Osteoblast (primary cell): ENCODE results near the gene CCL13. TPM values are rescaled to one million over a fixed set of nuclear protein-coding genes. Genes with fewer than 3 reads are reported as not detected.

Experiments
- DNase-seq: peaks from one replicate; pipeline ENCODE4 v3.0.0; 2011; ENCODE audit warnings: low spot score, mixed read lengths; ENCODE audit not compliant: insufficient read length; ENCODE audit errors: missing footprints
- H2AFZ ChIP-seq: 2 replicates; pipeline ENCODE4 v1.6.0; 2011; ENCODE audit warnings: mild to moderate bottlenecking, low read length
- H3K27ac ChIP-seq: 2 replicates; pipeline ENCODE4 v1.5.1; 2011; ENCODE audit warnings: mild to moderate bottlenecking, low read depth, low read length, moderate library complexity
- H3K27me3 ChIP-seq: 2 replicates; pipeline ENCODE4 v1.6.0; 2012; ENCODE audit warnings: mild to moderate bottlenecking, control low read depth, inconsistent platforms, low read length, moderate library complexity; ENCODE audit not compliant: insufficient read depth
- H3K36me3 ChIP-seq: 2 replicates; pipeline ENCODE4 v1.5.1; 2011; ENCODE audit warnings: mild to moderate bottlenecking, low read length, control low read depth, moderate library complexity; ENCODE audit not compliant: insufficient read depth
- H3K4me1 ChIP-seq: 2 replicates; pipeline ENCODE4 v1.5.1; 2011; ENCODE audit warnings: mild to moderate bottlenecking, low read length, control low read depth, moderate library complexity; ENCODE audit not compliant: insufficient read depth
- H3K4me2 ChIP-seq: 2 replicates; pipeline ENCODE4 v1.6.0; 2011; ENCODE audit warnings: mild to moderate bottlenecking, low read length; ENCODE audit not compliant: insufficient read depth
- H3K4me3 ChIP-seq: fragments of 200-600 bp; sonication (generic); 3 replicates; pipeline ENCODE4 v1.5.1; 2012; ENCODE audit warnings: mild to moderate bottlenecking, low read length, inconsistent platforms; ENCODE audit not compliant: insufficient read depth
- H3K79me2 ChIP-seq: 2 replicates; pipeline ENCODE4 v1.6.0; 2012; ENCODE audit warnings: mild to moderate bottlenecking, low read length, control low read depth, inconsistent platforms; ENCODE audit not compliant: insufficient read depth
- H3K9me3 ChIP-seq: 2 replicates; pipeline ENCODE4 v1.5.1; 2011; ENCODE audit warnings: low read depth, low read length, control low read depth
- H4K20me1 ChIP-seq: 2 replicates; pipeline ENCODE4 v1.6.0; 2012; ENCODE audit warnings: mild to moderate bottlenecking, low read length, control low read depth; ENCODE audit not compliant: insufficient read depth
- total RNA-seq: library from RNA; depleted of rRNA; stranded (reverse); fragments of >200 nt; gene quantifications from 2 replicates; pipeline ENCODE4 v1.2.3, GENCODE V29; 2012
- TF ChIP-seq, protein P1 (sequence below): IDR thresholded peaks from 2 replicates; pipeline ENCODE4 v1.5.1; 2011; ENCODE audit warnings: mild to moderate bottlenecking, low read depth, low read length, moderate library complexity; ENCODE audit errors: extremely low read depth

CCL13 gene
- total RNA-seq, 1 donor = 0.36 TPM

DNA sequence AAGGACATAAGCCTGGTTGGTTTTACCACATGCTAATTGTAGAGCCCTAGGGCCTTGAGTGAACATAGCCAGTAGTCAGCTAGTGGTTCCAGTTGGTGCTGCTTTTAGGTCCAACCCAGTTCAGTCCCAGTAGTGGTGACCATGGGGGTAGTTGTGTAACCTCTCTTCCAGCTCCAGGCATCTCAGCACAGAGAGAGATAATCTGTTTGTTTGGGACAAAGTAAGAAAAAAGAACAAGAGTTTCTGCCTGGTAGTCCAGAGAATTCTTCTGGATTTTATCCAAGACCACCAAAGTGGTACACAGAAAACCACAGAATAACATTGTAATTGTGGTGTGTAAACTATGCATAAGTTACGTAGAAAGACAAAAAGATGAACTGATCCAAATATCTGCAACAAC lies 5.2 kb upstream of the CCL13 start:
- Histone ChIP-seq H2AFZ (no peak overlapping the region), H3K4me1 (no peaks in the 10 kb centered on the region), H3K36me3 (no peaks in the 10 kb centered on the region), H3K9me3 (no peaks in the 10 kb centered on the region), H3K79me2 (no peaks in the 10 kb centered on the region), H3K27ac (no peak overlapping the region), H3K4me2 (no peak overlapping the region), H3K27me3 (no peaks in the 10 kb centered on the region), H4K20me1 (no peaks in the 10 kb centered on the region), H3K4me3 (no peak overlapping the region)
- TF ChIP-seq, protein P1, sequence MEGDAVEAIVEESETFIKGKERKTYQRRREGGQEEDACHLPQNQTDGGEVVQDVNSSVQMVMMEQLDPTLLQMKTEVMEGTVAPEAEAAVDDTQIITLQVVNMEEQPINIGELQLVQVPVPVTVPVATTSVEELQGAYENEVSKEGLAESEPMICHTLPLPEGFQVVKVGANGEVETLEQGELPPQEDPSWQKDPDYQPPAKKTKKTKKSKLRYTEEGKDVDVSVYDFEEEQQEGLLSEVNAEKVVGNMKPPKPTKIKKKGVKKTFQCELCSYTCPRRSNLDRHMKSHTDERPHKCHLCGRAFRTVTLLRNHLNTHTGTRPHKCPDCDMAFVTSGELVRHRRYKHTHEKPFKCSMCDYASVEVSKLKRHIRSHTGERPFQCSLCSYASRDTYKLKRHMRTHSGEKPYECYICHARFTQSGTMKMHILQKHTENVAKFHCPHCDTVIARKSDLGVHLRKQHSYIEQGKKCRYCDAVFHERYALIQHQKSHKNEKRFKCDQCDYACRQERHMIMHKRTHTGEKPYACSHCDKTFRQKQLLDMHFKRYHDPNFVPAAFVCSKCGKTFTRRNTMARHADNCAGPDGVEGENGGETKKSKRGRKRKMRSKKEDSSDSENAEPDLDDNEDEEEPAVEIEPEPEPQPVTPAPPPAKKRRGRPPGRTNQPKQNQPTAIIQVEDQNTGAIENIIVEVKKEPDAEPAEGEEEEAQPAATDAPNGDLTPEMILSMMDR = no peak
- no peak for DNase-seq

DNA sequence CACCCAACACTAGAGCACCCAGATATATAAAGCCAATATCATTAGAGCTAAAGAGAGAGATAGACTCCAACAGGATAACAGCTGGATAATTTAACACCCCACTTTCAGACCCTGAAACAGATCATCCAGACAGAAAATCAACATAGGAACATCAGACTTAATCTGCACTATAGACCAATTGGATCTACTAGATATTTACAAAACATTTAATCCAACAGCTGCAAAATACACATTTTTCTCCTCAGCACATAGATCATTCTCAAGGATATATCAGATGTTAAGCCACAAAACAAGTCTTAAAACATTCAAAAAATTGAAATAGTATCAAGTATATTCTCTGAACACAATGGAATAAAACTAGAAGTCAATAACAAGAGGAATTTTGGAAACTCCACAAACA lies 4.1 kb upstream of the CCL13 start:
- H2AFZ ChIP-seq = no peak overlapping the region
- TF ChIP-seq, protein P1 = no peak
- no peaks in the 10 kb centered on the region for H3K79me2 ChIP-seq
- H3K9me3 ChIP-seq = no peaks in the 10 kb centered on the region
- no peaks in the 10 kb centered on the region for H3K36me3 ChIP-seq
- no peaks in the 10 kb centered on the region for H4K20me1 ChIP-seq
- H3K27me3 ChIP-seq = no peaks in the 10 kb centered on the region
- no peaks in the 10 kb centered on the region for H3K4me1 ChIP-seq
- no peak overlapping the region for H3K4me2 ChIP-seq
- no peak overlapping the region for H3K4me3 ChIP-seq
- no peak for DNase-seq
- no peak overlapping the region for H3K27ac ChIP-seq

DNA sequence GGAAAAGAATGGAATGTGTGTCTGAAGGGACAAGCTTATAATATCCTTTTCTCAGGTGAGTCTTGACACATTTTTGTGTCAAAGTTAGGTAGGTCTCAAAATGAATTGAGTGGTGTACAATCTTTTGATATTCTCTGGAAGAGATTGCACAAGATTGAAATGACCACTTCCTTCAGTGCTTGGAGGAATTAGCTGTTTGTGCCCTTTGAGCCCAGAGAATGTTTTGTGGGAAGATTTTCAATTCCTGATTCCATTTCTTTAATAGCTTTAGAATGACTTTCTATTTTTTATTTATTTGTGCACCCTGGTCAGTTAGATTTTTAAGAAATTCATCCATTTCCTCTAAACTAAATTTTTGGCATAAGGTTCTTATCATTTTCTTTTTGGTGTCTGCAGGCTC lies 1.6 kb upstream of the CCL13 start:
- no peak overlapping the region for H2AFZ ChIP-seq
- no peak overlapping the region for H3K27ac ChIP-seq
- H3K4me2 ChIP-seq = no peak overlapping the region
- TF ChIP-seq, protein P1 = no peak
- no peaks in the 10 kb centered on the region for H4K20me1 ChIP-seq
- no peaks in the 10 kb centered on the region for H3K36me3 ChIP-seq
- no peaks in the 10 kb centered on the region for H3K9me3 ChIP-seq
- H3K79me2 ChIP-seq = no peaks in the 10 kb centered on the region
- H3K4me3 ChIP-seq = no peak overlapping the region
- no peaks in the 10 kb centered on the region for H3K4me1 ChIP-seq
- DNase-seq = no peak
- H3K27me3 ChIP-seq = no peaks in the 10 kb centered on the region

DNA sequence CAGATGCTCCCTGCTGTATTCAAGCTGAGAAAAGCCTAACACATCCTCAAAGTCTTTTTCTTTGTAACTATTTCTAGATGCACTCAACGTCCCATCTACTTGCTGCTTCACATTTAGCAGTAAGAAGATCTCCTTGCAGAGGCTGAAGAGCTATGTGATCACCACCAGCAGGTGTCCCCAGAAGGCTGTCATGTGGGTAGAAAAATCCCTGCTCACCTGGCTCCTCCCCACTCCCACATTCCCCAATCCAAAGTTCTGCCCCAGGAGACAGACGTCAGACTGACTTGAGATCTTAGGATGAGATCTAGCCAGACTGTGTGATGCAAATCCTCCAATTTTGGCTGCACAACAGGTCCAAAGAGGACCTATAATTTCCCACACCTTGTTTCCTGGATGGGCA lies 1.1 kb downstream of the CCL13 start:
- no peak overlapping the region for H2AFZ ChIP-seq
- H3K79me2 ChIP-seq = no peaks in the 10 kb centered on the region
- H4K20me1 ChIP-seq = no peaks in the 10 kb centered on the region
- H3K9me3 ChIP-seq = no peaks in the 10 kb centered on the region
- H3K36me3 ChIP-seq = no peaks in the 10 kb centered on the region
- H3K27ac ChIP-seq = no peak overlapping the region
- H3K4me2 ChIP-seq = no peak overlapping the region
- no peaks in the 10 kb centered on the region for H3K27me3 ChIP-seq
- H3K4me1 ChIP-seq = no peaks in the 10 kb centered on the region
- DNase-seq = no peak
- TF ChIP-seq, protein P1 = no peak
- no peak overlapping the region for H3K4me3 ChIP-seq
